K562 (cell line): ENCODE measurements around the gene AK2. TPM values are rescaled to one million over a fixed set of nuclear protein-coding genes. Genes with fewer than 3 reads are reported as not detected.

Experiments
- ATAC-seq: fragments of 200-7000 bp; cut with Tn5 transposase; 3 replicates; pipeline ENCODE4 v1.9.1; 2020; ENCODE audit warnings: moderate library complexity
- BruUV-seq: library from RNA; stranded (reverse); fragments of 400-500 nt; replicated peaks from 2 replicates; lab custom pipeline; 2021; lab: Mats Ljungman, UMichigan
- CTCF ChIA-PET: fragments of 300-600 bp; formaldehyde crosslinking; extraction: SDS; loops from one replicate; lab custom pipeline; 2021; ENCODE audit warnings: low intra/inter-chr PET ratio; lab: Yijun Ruan, JAX
- POLR2A ChIA-PET: fragments of 300-600, 350-650 bp; sonication (Branson Sonifier 250); formaldehyde crosslinking; extraction: SDS; loops from one replicate; lab custom pipeline; 2021; ENCODE audit warnings: antibody characterized with exemption, inconsistent platforms; lab: Yijun Ruan, JAX
- DNase-seq, 4 experiments: peaks; one replicate each; pipeline versions ENCODE4 v3.0.0 to v3.0.0-alpha.2; 2011 to 2018; ENCODE audit warnings: low spot score in 3 of 4, mixed read lengths in 3 of 4; ENCODE audit errors: extremely low read depth in 1 of 4
- FAIRE-seq: peaks from 2 replicates; lab custom pipeline; 2011; peaks lifted over from hg19 to GRCh38; lab: Jason Lieb, UNC
- H2AFZ ChIP-seq: 2 replicates; pipeline ENCODE4 v1.6.0; 2011; ENCODE audit warnings: low read depth, low read length, control low read depth, inconsistent platforms
- H3K27ac ChIP-seq: fragments of 200-600 bp; 3 replicates; pipeline ENCODE4 v1.8.0; 2011; ENCODE audit warnings: low read depth, mild to moderate bottlenecking, control low read depth, inconsistent platforms, low read length, moderate library complexity, mixed read lengths; ENCODE audit errors: extremely low read depth
- H3K27me3 ChIP-seq, 2 experiments: fragments of 300-600 bp in 1 of 2; 2 replicates in 1 of 2; 3 replicates in 1 of 2; pipeline versions ENCODE4 v1.6.0 to v1.8.0; 2011; ENCODE audit warnings: inconsistent platforms in 2 of 2, low read length in 2 of 2, mild to moderate bottlenecking in 1 of 2, mixed read lengths in 1 of 2, moderate library complexity in 1 of 2; ENCODE audit not compliant: control insufficient read depth in 2 of 2, insufficient read depth in 2 of 2
- H3K36me3 ChIP-seq: fragments of 300-600 bp; 3 replicates; pipeline ENCODE4 v1.8.0; 2011; ENCODE audit warnings: mild to moderate bottlenecking, low read length, inconsistent platforms; ENCODE audit not compliant: control insufficient read depth, insufficient read depth
- H3K4me1 ChIP-seq, 2 experiments: fragments of 200-600 bp in 1 of 2; replicated peaks in 1 of 2; 2 replicates in 1 of 2; 3 replicates in 1 of 2; pipeline versions ENCODE4 v1.5.1 to v1.8.0; 2011; ENCODE audit warnings: inconsistent platforms in 2 of 2, low read length in 2 of 2, mild to moderate bottlenecking in 1 of 2, mixed read lengths in 1 of 2, moderate library complexity in 1 of 2; ENCODE audit not compliant: control insufficient read depth in 2 of 2, insufficient read depth in 2 of 2
- H3K4me2 ChIP-seq: 2 replicates; pipeline ENCODE4 v1.6.1; 2011; ENCODE audit warnings: low read length, control low read depth, inconsistent platforms, mixed read lengths; ENCODE audit not compliant: insufficient read depth
- H3K4me3 ChIP-seq: fragments of 200-600 bp; sonication (generic), shearing (Covaris generic); 2 replicates; pipeline ENCODE4 v1.5.1; 2016; ENCODE audit warnings: control low read depth, inconsistent platforms
- H3K79me2 ChIP-seq: fragments of 200-600 bp; 3 replicates; pipeline ENCODE4 v1.8.0; 2011; ENCODE audit warnings: low read length, inconsistent platforms; ENCODE audit not compliant: control insufficient read depth, insufficient read depth
- H3K9ac ChIP-seq, 2 experiments: 2 replicates each; pipeline versions ENCODE4 v1.6.0 to v1.6.1; 2011; ENCODE audit warnings: low read depth in 2 of 2, low read length in 2 of 2, control low read depth in 1 of 2, inconsistent platforms in 1 of 2, mild to moderate bottlenecking in 1 of 2, mixed read lengths in 1 of 2; ENCODE audit not compliant: insufficient read depth in 1 of 2
- H3K9me1 ChIP-seq: one replicate; pipeline ENCODE4 v1.6.0; 2011; ENCODE audit warnings: inconsistent platforms, mild to moderate bottlenecking, low read length, moderate library complexity; ENCODE audit not compliant: control insufficient read depth, insufficient read depth
- H3K9me3 ChIP-seq: replicated peaks from 2 replicates; pipeline ENCODE4 v1.5.1; 2011; ENCODE audit warnings: low read depth, low read length, inconsistent platforms; ENCODE audit not compliant: control insufficient read depth, insufficient read depth
- H4K20me1 ChIP-seq: replicated peaks from 2 replicates; pipeline ENCODE4 v1.6.1; 2011; ENCODE audit warnings: low read length, inconsistent platforms, mixed read lengths; ENCODE audit not compliant: control insufficient read depth, insufficient read depth
- ARID3A ChIP-seq: IDR thresholded peaks from 2 replicates; pipeline ENCODE4 v1.6.1; 2012; ENCODE audit warnings: low read depth, low read length, improper control_type of control experiment, borderline replicate concordance
- CBX5 ChIP-seq: IDR thresholded peaks from 2 replicates; pipeline ENCODE4 v1.6.1; 2014; ENCODE audit warnings: low read depth, borderline replicate concordance
- DACH1 ChIP-seq: fragments of 450-650 bp; IDR thresholded peaks from 2 replicates; pipeline ENCODE4 v1.6.1; 2018; ENCODE audit not compliant: partially characterized antibody
- EGR1 ChIP-seq: fragments of 450-650 bp; conservative IDR thresholded peaks from 2 replicates; pipeline ENCODE4 v1.6.1; 2017; ENCODE audit warnings: mild to moderate bottlenecking
- MTA2 ChIP-seq: fragments of 450-650 bp; IDR thresholded peaks from 2 replicates; pipeline ENCODE4 v1.6.1; 2016; ENCODE audit warnings: low read depth
- PML ChIP-seq: IDR thresholded peaks from 2 replicates; pipeline ENCODE4 v1.6.1; 2012; ENCODE audit warnings: low read length, inconsistent platforms
- RBM14 ChIP-seq: fragments of 200-400 bp; formaldehyde crosslinking; IDR thresholded peaks from 2 replicates; pipeline ENCODE4 v1.6.1; 2018; ENCODE audit warnings: low read depth, mild to moderate bottlenecking, low read length, moderate library complexity, borderline replicate concordance; ENCODE audit not compliant: insufficient read depth
- RFX7 ChIP-seq: fragments of 250-450 bp; sonication (Bioruptor Pico); IDR thresholded peaks from 2 replicates; pipeline ENCODE4 v1.5.1; 2021; ENCODE audit warnings: mild to moderate bottlenecking
- XRCC5 ChIP-seq: fragments of 200-400 bp; formaldehyde crosslinking; IDR thresholded peaks from 2 replicates; pipeline ENCODE4 v1.6.1; 2017; ENCODE audit warnings: low read depth, mild to moderate bottlenecking, low read length
- ZNF124 ChIP-seq: sonication (generic); formaldehyde crosslinking; IDR thresholded peaks from 2 replicates; pipeline ENCODE4 v1.8.1; 2022; ENCODE audit warnings: missing genetic modification reagents
- ZNF589 ChIP-seq: fragments of 200-800 bp; sonication (Bioruptor generic); IDR thresholded peaks from 2 replicates; pipeline ENCODE4 v1.6.1; 2016; ENCODE audit warnings: low read depth, missing genetic modification characterization, missing compliant biosample characterization
- WGBS: fragments of 100-300 bp; shearing (Covaris generic); methylation state at CpG from one replicate; pipeline ENCODE4 v1.1.6; 2016; ENCODE audit warnings: low coverage, mixed read lengths; ENCODE audit not compliant: insufficient coverage; ENCODE audit errors: missing lambda C conversion rate; 5-methylcytosine and 5-hydroxymethylcytosine counted together
- in situ Hi-C: fragments of 300-500 bp; cut with MboI; formaldehyde crosslinking; loops from 4 replicates; pipeline ENCODE4 v1.15.0; 2018; ENCODE audit warnings: inconsistent platforms, mixed read lengths
- intact Hi-C: fragments of 100-400 bp; cut with micrococcal nuclease; formaldehyde crosslinking; loops from 2 replicates; pipeline ENCODE4 v1.14.2; 2022
- polyA plus RNA-seq, 8 experiments: library from polyadenylated mRNA; depleted of rRNA in 4 of 8; stranded (reverse) in 5 of 8; unstranded in 3 of 8; fragments of >200 nt; fragmentation: Nextera tagmentation in 2 of 8; fragmentation: Illumina TruSeq in 1 of 8; extraction: Ambion mirVana in 2 of 8; extraction: Trizol in 1 of 8; gene quantifications; 2 replicates each; pipeline versions ENCODE4 v1.2.1 to v1.2.3, GENCODE V29; 2011 to 2014; ENCODE audit warnings: inconsistent platforms in 1 of 8, missing spikeins in 1 of 8
- total RNA-seq, 7 experiments: library from RNA; depleted of rRNA in 6 of 7; stranded (reverse); fragments of >200 nt in 6 of 7; fragmentation: Illumina TruSeq in 2 of 7; extraction: Trizol in 2 of 7; gene quantifications; 2 replicates each; pipeline versions ENCODE4 v1.2.1 to v1.2.3, GENCODE V29; 2011 to 2021; ENCODE audit warnings: low replicate concordance in 1 of 7
- TF ChIP-seq, protein P1 (sequence below): sonication (generic); formaldehyde crosslinking; IDR thresholded peaks from 2 replicates; pipeline ENCODE4 v1.8.0; 2022; ENCODE audit warnings: mild to moderate bottlenecking, missing genetic modification reagents
- TF ChIP-seq, protein P2 (sequence below): fragments of 250-450 bp; sonication (Bioruptor Pico); IDR thresholded peaks from 2 replicates; pipeline ENCODE4 v1.5.0; 2020; ENCODE audit warnings: mild to moderate bottlenecking

The AK2 gene
- total and polyA plus RNA-seq, 9 of the 15 experiments (the other 6 are each of a cell fraction or from before 2014, with no cell fraction given) = 105 to 1,050 (median 509) TPM

GRCh38 chr1:33049371-33049770, 12.7 kb upstream of the AK2 start:
- 65% methylated on average over 7 of the region's 7 CpGs for WGBS
- no peaks in the 10 kb centered on the region for H4K20me1 ChIP-seq
- BruUV-seq = no TSS peak
- CTCF ChIA-PET = no interaction called here
- H3K36me3 ChIP-seq = no peaks in the 10 kb centered on the region
- no peaks in the 10 kb centered on the region for H3K79me2 ChIP-seq
- no peak overlapping the region for H3K9ac ChIP-seq
- H3K4me3 ChIP-seq = no peak overlapping the region
- no peaks in the 10 kb centered on the region for H3K9me1 ChIP-seq
- H3K27me3 ChIP-seq = no peaks in the 10 kb centered on the region; a peak in 1 of 5 replicates
- ATAC-seq (no peak), FAIRE-seq (no peak), DNase-seq (no peak)
- peaks cover 0 to 13% of the 10 kb centered on the region in 2 experiments; a peak in 3 of 5 replicates for H3K4me1 ChIP-seq
- H3K4me2 ChIP-seq = no peak overlapping the region
- no peak overlapping the region for H2AFZ ChIP-seq
- POLR2A ChIA-PET = interaction anchor here (1.0 to 1.3 kb wide), 2 partner anchors 18 to 85 kb away, joined by 3 to 5 read pairs; partner anchors contain the start of gene RNF19B
- TF ChIP-seq RFX7 (CRISPR knock-in tag) (no peak), PML (no peak), ZNF589 (CRISPR knock-in tag) (0 out of 2 replicates have a peak, but pooled peaks have one; percentile 12), EGR1 (no peak)
- TF ChIP-seq, protein P1, sequence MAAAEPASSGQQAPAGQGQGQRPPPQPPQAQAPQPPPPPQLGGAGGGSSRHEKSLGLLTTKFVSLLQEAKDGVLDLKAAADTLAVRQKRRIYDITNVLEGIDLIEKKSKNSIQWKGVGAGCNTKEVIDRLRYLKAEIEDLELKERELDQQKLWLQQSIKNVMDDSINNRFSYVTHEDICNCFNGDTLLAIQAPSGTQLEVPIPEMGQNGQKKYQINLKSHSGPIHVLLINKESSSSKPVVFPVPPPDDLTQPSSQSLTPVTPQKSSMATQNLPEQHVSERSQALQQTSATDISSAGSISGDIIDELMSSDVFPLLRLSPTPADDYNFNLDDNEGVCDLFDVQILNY (CRISPR knock-in tag) = 0 out of 2 replicates have a peak, but pooled peaks have one; percentile 27
- in situ Hi-C loops = no loop called here
- intact Hi-C loops = no loop called here
- no peak overlapping the region for H3K27ac ChIP-seq
- no peaks in the 10 kb centered on the region for H3K9me3 ChIP-seq

GRCh38 chr1:33048426-33048825, 11.7 kb upstream of the AK2 start:
- Histone ChIP-seq H3K36me3 (no peaks in the 10 kb centered on the region), H3K27ac (no peak overlapping the region), H3K9me3 (no peaks in the 10 kb centered on the region), H3K9ac (no peak overlapping the region), H3K27me3 (no peaks in the 10 kb centered on the region; a peak in 1 of 5 replicates), H3K4me1 (peaks cover 0 to 13% of the 10 kb centered on the region in 2 experiments; a peak in 3 of 5 replicates), H3K9me1 (no peaks in the 10 kb centered on the region), H3K4me3 (no peak overlapping the region), H4K20me1 (no peaks in the 10 kb centered on the region), H3K4me2 (no peak overlapping the region), H2AFZ (no peak overlapping the region), H3K79me2 (no peaks in the 10 kb centered on the region)
- ATAC-seq = no peak
- intact Hi-C loops = no loop called here
- no peak for FAIRE-seq
- 10% methylated on average over 3 of the region's 3 CpGs for WGBS
- no peak for DNase-seq
- POLR2A ChIA-PET = interaction anchor here (1.3 to 1.6 kb wide), 2 partner anchors 8 to 18 kb away, joined by 5 read pairs; no protein-coding TSS in a partner anchor
- in situ Hi-C loops = no loop called here
- CTCF ChIA-PET = no interaction called here
- no TSS peak for BruUV-seq
- TF ChIP-seq ZNF124 (CRISPR knock-in tag) (no peak), ARID3A (no peak), MTA2 (no peak), XRCC5 (no peak), DACH1 (no peak), CBX5 (no peak), RBM14 (no peak)
- TF ChIP-seq, protein P2, sequence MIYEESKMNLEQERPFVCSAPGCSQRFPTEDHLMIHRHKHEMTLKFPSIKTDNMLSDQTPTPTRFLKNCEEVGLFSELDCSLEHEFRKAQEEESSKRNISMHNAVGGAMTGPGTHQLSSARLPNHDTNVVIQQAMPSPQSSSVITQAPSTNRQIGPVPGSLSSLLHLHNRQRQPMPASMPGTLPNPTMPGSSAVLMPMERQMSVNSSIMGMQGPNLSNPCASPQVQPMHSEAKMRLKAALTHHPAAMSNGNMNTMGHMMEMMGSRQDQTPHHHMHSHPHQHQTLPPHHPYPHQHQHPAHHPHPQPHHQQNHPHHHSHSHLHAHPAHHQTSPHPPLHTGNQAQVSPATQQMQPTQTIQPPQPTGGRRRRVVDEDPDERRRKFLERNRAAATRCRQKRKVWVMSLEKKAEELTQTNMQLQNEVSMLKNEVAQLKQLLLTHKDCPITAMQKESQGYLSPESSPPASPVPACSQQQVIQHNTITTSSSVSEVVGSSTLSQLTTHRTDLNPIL (CRISPR knock-in tag) = no peak
